BJ (cell line): ENCODE data around the gene KLKB1. TPM values are rescaled to one million over a fixed set of nuclear protein-coding genes. Genes with fewer than 3 reads are reported as not detected.

Experiments
- CTCF ChIA-PET: fragments of 350-600 bp; formaldehyde crosslinking; extraction: SDS; loops from one replicate; lab custom pipeline; 2021; ENCODE audit warnings: antibody characterized with exemption, inconsistent platforms; lab: Yijun Ruan, JAX
- POLR2A ChIA-PET: fragments of 300-600 bp; sonication (Branson Sonifier 250); formaldehyde crosslinking; extraction: SDS; loops from one replicate; lab custom pipeline; 2021; ENCODE audit warnings: antibody characterized with exemption; lab: Charles Lee
- DNase-seq: peaks from one replicate; pipeline ENCODE4 v3.0.0-alpha.2; 2011; ENCODE audit warnings: low read depth
- H3K27me3 ChIP-seq: 2 replicates; pipeline ENCODE4 v1.6.0; 2011; ENCODE audit warnings: low read length; ENCODE audit not compliant: control insufficient read depth, insufficient read depth
- H3K36me3 ChIP-seq: 2 replicates; pipeline ENCODE4 v1.5.1; 2011; ENCODE audit warnings: low read length; ENCODE audit not compliant: control insufficient read depth, insufficient read depth
- H3K4me3 ChIP-seq: 2 replicates; pipeline ENCODE4 v1.5.1; 2011; ENCODE audit warnings: low read depth, mild to moderate bottlenecking, control low read depth, low read length
- polyA plus RNA-seq: library from polyadenylated mRNA; depleted of rRNA; stranded (reverse); fragments of >200 nt; gene quantifications from 2 replicates; pipeline ENCODE4 v1.2.3, GENCODE V29; 2011
- TF ChIP-seq, protein P1 (sequence below): IDR thresholded peaks from 2 replicates; pipeline ENCODE4 v1.5.1; 2011; ENCODE audit warnings: low read depth, mild to moderate bottlenecking, control low read depth, inconsistent platforms, low read length, moderate library complexity; ENCODE audit not compliant: insufficient read depth

The KLKB1 gene
- polyA plus RNA-seq, 1 experiment, result not detected

DNA sequence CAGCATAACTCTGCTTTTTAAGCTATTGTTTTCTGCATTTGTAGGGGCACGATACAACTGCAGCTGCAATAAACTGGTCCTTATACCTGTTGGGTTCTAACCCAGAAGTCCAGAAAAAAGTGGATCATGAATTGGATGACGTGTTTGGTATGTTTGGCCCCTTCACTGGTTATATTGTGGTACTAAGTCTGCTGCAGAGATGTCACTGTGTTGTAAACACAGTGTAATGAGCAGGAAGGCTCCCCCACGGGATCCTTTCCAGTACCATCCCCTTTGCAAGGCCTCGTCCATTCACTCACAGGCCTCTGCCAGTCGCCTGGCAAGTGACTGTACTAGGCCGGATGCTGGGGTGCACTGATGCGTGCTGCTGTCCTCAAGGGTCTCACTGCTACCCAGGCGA lies 22.2 kb upstream of the KLKB1 start:
- no peak for DNase-seq
- CTCF ChIA-PET, result no interaction called here
- TF ChIP-seq, protein P1, sequence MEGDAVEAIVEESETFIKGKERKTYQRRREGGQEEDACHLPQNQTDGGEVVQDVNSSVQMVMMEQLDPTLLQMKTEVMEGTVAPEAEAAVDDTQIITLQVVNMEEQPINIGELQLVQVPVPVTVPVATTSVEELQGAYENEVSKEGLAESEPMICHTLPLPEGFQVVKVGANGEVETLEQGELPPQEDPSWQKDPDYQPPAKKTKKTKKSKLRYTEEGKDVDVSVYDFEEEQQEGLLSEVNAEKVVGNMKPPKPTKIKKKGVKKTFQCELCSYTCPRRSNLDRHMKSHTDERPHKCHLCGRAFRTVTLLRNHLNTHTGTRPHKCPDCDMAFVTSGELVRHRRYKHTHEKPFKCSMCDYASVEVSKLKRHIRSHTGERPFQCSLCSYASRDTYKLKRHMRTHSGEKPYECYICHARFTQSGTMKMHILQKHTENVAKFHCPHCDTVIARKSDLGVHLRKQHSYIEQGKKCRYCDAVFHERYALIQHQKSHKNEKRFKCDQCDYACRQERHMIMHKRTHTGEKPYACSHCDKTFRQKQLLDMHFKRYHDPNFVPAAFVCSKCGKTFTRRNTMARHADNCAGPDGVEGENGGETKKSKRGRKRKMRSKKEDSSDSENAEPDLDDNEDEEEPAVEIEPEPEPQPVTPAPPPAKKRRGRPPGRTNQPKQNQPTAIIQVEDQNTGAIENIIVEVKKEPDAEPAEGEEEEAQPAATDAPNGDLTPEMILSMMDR, result no peak
- POLR2A ChIA-PET, result no interaction called here
- no peak overlapping the region for H3K4me3 ChIP-seq
- H3K36me3 ChIP-seq, result no peaks in the 10 kb centered on the region
- H3K27me3 ChIP-seq, result no peaks in the 10 kb centered on the region

DNA sequence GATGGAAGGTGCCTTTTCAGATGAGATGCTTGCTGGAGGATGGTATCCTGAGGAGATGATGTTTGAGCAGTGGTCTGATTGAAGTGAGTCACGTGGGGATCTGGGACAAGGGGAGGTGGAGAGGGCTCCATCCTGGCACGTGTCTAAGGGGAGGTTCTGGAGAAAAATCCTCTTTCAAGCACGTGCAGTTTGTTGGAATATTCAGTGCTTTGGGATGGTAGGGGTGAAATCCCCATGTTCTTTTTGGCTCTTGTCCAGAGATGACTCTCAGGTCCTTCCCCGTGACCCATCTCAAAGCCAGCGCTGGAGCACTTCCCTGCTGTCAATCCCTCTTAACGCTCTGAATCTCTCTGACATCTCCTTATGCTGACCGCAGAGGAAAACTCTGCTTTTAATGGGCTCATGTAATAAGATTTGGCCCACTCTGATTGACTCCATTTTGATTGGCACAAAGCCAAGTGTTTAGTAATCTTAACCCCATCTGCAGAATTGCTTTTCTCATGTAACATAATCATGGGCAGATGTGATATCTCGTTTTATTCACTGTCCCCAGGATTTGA lies 10.8 kb upstream of the KLKB1 start:
- H3K27me3 ChIP-seq, result no peaks in the 10 kb centered on the region
- POLR2A ChIA-PET, result no interaction called here
- no peak for DNase-seq
- CTCF ChIA-PET, result no interaction called here
- no peaks in the 10 kb centered on the region for H3K36me3 ChIP-seq
- H3K4me3 ChIP-seq, result no peak overlapping the region
- TF ChIP-seq, protein P1, result no peak

DNA sequence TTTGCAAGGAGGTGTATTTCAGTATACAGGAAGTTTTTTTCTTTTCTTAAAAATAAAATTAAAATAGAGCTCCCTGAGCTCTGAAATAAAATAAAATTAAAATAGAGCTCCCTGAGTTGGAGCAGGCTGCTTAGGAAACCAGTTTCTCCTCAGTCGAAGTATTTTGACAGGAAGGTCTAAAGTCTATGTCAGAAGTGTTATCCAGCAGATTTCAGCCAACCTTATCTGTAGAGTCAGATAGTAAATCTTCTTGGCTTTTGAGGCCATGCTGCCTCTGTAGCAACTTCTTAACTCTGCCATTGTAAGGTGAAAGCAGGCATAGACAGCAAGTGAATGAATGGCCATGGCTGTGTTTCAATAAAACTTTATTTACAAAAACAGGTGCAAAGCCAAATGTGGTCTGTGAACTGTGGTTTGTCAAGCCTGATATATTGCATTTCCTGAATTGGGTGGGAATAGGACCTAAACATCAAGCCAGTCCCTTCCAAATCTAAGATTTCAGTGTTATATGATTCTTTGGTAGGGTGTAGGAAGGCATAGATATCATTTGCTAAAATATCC lies 9.5 kb upstream of the KLKB1 start:
- Histone ChIP-seq H3K4me3 (no peak overlapping the region), H3K36me3 (no peaks in the 10 kb centered on the region), H3K27me3 (no peaks in the 10 kb centered on the region)
- ChIA-PET POLR2A (no interaction called here), CTCF (no interaction called here)
- DNase-seq, result no peak
- TF ChIP-seq, protein P1, result no peak

DNA sequence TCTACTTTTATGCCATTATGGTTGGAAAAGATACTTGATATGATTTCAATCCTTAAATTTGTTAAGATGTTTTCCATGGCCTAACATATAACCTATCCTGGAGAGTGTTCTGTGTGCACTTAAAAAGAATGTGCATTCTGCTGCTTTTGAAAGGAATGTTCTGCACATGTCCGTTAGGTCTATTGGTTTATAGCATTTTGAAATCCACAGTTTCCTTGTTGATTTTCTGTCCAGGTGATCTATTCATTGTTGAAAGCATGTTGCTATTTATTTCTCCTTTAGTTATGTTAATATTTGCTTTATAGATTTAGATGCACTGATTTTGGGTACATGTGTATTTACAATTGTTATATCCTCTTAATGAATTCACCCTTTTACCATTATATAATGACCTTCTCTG lies 5.7 kb upstream of the KLKB1 start:
- DNase-seq, result no peak
- no peaks in the 10 kb centered on the region for H3K36me3 ChIP-seq
- H3K4me3 ChIP-seq, result no peak overlapping the region
- POLR2A ChIA-PET, result no interaction called here
- TF ChIP-seq, protein P1, result no peak
- no peaks in the 10 kb centered on the region for H3K27me3 ChIP-seq
- CTCF ChIA-PET, result no interaction called here

DNA sequence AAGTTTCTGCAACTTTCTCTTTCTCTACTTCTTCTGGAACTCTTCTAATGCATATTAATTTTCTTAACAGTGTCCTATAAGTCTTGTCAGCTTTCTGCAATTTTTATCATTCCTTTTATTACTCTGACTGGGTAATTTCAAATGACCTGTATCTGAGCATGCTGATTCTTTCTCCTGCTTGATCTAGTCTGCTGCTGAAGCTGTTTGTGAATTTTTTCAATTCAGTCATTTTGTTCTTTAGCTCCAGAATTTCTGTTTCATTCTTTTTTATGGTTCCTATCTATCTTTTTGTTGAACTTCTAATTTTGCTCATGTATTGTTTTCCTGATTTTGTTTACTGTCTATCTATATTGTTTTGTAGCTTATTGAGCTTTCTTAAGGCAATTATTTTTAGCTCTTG lies 1.5 kb upstream of the KLKB1 start:
- DNase-seq, result no peak
- H3K36me3 ChIP-seq, result no peaks in the 10 kb centered on the region
- POLR2A ChIA-PET, result no interaction called here
- H3K4me3 ChIP-seq, result no peak overlapping the region
- TF ChIP-seq, protein P1, result no peak
- no peaks in the 10 kb centered on the region for H3K27me3 ChIP-seq
- CTCF ChIA-PET, result no interaction called here
